GM19351 (cell line): Measurements from ENCODE around the gene MAP2K2.
"Not testable (repeated sequence)": the region's sequence is repeated elsewhere in the genome, so short reads cannot be mapped to it uniquely, and the experiment has no call there.

Source experiments
- ATAC-seq: cut with Tn5 transposase; IDR thresholded peaks from one replicate; pipeline ENCODE4 v1.9.1; 2021; ENCODE audit warnings: mild to moderate bottlenecking, moderate library complexity; ENCODE audit not compliant: unreplicated experiment

Gene MAP2K2

DNA sequence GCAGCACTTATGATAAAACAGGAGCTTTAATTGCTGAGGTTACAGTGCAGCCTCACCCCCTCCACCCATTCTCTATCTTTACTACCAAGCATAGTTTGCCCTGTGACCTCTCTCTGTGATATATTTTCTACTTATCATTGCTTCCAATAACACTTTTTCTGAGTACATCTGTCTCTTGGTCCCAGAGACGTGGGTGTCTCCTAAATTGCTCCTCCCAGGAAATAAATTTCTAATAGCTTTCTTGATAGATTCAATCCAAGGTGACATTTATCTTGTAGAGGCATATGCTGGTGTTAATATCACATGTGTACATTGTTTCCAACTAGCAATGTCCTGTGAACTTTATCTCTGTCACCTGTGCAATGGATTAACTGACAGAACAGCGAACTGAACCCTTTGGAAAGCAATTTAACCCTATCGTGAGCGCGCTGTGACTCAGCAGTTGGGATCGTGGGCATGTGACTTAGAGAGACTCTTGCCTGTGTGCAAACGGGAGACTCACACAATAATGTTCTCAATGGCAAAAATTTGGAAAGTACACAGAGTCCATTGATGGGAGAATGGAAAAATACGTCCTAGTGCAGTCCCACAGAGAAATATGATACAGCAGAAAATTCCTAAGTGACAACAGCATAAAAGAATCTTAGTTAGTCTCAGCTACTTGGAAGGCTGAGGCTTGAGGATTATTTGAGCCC is 7.0 kb upstream of the MAP2K2 start:
- no peak for ATAC-seq

DNA sequence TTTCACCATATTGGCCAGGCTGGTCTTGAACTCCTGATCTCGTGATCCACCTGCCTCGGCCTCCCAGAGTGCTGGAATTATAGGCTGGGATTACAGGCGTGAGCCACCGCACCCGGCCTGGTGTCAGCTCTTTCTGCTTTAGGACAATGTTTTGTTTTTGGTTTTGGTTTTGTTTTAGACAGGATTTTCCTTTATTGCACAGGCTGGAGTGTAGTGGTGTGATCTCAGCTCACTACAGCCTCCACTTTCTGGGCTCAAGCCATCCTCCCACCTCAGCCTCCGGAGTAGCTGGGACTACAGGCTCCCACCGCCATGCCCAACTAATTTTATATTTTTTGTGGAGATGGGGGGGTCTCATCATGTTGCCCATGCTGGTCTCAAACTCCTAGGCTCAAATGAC is 5.1 kb upstream of the MAP2K2 start:
- not testable (repeated sequence) for ATAC-seq

DNA sequence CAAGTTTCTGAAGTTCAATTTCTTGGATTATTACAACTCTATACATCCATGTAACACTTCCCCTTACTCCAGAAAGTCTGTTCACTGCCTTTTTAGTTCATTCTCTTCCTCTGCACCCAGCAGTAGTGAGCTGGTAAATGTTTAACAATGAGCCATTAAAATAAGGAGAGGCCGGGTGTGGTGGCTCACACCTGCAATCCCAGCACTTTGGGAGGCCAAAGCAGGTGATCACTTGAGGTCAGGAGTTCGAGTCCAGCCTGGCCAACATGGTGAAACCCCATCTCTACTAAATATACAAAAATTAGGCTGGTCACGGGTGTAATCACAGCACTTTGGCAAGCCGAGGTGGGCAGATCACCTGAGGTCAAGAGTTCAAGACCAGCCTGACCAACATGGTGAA is 3.4 kb upstream of the MAP2K2 start:
- ATAC-seq: not testable (repeated sequence)

DNA sequence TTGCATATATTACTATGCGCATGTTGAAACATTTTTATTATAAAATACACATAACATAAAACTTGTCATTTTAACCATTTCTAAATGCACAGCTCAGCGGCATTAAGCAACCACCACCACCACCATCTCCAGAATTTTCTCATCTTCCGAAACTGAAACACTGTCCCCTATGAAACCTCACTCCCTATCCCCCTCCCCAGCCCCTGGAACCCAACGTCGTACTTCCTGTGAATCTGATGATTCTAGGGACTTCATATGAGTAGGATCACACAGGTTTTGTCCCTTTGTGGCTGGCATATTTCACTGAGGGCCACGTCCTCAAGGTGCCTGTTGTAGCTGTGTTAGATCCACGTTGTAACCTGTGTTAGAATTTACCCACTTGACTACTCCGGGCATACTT is 716 bp upstream of the MAP2K2 start:
- ATAC-seq: no peak

DNA sequence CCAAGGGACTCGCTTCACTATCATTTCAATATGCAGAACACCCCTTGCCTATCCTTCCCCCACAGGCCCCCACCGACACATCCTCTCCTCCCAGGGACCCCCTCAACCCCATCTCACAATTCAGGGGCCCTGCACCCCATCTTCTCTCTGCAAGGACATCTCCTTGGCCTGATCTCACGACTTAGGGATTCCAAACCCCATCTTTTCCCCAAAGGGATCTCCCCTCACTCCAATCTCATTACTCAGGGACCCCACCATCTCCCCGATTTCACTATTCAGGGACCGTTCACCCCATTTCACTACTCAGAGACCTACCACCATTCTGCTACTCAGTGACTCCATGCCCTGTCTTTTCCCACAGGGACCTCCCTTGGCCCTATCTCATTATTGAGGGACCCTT is 1.4 kb downstream of the MAP2K2 start:
- ATAC-seq: no peak

DNA sequence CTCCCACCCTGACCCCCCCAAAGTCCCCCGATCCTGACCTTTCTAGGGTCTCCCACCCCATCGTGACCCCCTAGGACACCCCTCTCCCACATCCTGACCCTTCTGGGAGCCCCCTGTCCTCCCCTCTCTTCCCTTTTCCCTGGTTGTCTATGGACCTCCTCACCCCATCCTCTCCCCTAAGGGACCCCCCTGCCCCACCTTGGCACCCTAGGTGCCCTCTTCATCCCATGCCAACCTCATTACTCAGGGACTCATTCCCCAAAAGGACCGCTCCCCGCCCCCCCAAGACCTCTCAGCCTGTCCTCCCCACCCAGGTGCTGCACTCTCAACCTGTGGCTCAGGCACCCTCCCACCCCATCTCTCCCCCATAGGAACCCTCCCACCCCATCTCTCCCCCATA is 2.1 kb downstream of the MAP2K2 start:
- ATAC-seq: no peak

DNA sequence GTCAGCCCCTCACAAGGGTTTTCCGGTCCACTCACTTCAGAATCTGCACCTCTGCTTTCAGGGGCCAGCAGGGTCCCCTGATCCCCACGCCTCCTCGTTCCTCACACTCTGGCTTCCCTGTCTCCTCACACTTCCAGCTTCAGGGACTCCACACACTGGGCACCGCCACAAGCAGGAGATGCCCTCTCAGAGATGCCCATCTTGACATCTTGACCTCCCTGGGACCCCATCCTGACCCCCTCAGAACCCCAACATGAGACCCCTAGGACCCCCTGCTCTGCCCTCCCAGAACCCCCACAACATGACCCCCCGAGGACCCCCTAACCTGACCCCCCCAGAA is 2.7 kb downstream of the MAP2K2 start:
- no peak for ATAC-seq

DNA sequence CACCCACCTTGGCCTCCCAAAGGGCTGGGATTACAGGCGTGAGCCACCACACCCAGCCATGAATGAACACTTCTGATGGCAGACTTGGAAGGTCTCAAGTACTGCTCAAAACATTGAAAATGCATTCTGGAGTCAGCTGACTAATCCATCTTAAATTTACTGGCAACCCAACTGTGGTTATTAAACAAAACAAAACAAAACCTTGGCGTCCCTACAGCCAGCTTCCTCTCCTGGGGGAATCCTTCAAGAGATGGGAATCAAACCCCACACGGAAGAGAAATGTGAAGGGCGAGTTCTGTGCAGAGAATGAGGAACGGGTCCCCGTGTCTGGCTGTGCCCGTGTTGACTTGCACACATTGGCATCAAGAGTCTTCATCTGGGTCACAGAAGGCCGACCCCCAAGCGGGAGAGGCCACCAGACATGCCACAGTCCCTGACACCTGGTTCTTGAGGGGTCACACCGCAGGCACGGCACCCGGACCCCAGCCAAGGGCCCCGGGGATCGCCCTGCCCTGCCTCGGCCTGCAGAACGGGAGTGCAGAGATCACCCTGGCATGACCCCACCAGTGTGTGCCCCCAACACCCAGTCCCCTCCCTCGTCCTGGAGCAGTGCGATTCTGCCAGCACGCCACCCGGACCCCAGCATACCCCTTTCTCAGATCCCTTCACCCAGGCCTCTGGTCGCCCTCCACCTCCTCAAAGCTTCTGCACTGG is 3.2 kb downstream of the MAP2K2 start:
- no peak for ATAC-seq

DNA sequence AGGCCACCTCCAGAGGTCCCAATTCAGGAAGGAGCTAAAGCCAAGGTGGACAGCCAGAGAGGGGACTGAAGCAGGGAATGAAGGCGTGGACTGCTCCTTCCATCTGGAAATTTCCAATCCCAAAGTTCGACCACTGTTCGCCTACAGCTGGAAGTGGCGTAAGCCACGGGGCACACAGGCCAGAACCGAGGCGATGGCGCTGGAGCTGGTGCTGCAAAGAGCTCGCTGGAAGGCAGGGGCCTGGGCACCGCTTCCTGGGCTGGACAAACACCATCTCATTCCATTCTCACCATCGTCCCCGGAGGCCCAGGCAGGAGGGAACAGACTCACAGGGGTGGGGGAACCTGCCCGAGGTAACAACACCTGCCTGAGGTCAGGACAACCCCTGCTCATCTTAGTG is 4.2 kb downstream of the MAP2K2 start:
- no peak for ATAC-seq

DNA sequence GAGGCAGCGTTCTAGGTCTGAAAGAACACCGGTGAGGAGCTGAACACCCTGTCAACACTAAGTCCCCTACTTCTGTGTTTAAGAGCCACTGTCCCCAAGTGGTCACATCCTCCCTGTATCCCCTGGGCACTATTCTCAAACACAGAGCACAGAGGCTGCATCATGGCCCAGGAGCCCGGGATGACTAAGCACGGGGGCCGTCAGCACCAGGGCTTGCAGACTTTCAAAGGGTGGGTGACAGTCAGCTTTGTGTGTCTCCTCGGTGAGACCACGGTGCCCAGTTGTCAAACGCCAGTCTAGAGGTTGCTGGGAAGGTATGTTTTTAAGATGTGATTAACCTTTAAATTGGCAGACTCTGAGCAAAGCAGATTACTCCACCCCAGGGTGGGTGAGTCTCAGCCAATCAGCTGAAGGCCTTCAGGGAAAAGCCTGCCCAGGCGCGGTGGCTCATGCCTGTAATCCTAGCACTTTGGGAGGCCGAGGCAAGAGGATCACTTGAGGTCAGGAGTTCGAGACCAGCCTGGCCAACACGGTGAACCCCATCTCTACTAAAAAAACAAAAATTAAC is 8.0 kb downstream of the MAP2K2 start:
- ATAC-seq: no peak

DNA sequence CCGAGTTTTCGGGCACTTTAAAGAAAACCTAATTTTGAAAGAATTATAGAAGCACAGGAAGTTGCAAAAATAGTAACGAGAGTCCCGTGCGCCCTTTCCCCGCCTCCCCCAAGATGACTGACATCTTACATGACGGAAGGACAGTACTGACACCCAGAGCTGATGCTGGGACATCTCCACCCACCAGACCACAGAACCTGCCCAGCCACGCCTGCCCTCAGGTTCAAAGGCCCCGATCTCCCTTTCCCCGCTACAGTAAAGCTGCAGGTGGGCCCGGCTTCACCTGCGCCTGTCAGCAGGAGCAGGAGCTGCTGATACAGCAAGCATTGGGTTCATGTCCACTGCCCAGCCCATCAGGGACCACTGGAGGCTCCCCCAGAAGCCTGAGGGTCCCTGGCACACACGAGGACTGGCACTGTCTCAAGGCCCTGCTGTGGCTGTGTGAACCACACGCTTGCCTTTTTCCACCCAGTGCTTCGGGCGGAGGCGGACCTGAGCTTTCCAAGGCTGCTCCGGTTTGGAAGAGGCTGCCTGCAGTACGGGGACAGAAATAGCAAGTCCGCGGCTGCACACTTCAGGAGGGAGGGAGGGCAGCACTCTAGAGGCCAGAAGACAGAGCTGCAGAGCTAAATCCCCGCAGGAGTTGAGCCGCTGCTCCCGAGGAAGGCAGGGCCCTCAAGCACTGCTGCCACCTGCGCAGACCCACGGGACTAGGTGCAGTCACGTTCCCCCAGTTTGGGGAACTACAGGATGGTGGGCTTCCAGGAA is 8.7 kb downstream of the MAP2K2 start:
- peak; percentile 74 for ATAC-seq

DNA sequence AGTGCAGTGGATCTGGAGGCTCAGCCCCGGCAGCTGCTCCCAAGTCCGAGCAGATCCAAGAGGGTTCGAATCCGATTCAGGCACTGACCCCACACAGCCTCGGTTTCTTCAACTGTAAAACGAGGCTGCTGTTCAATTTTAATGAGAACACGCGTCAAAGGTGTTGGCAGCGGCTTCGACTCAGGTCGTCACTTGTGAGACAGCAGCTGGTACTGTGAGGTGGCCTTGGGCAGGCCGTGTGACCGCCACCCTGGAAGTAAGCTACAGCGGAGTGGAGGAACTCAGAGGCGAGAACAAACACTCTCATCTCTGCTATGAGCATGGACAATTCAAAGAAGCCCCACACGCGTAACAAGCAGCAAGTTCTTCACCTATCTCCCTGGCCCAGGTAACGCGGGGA is 9.7 kb downstream of the MAP2K2 start:
- no peak for ATAC-seq

DNA sequence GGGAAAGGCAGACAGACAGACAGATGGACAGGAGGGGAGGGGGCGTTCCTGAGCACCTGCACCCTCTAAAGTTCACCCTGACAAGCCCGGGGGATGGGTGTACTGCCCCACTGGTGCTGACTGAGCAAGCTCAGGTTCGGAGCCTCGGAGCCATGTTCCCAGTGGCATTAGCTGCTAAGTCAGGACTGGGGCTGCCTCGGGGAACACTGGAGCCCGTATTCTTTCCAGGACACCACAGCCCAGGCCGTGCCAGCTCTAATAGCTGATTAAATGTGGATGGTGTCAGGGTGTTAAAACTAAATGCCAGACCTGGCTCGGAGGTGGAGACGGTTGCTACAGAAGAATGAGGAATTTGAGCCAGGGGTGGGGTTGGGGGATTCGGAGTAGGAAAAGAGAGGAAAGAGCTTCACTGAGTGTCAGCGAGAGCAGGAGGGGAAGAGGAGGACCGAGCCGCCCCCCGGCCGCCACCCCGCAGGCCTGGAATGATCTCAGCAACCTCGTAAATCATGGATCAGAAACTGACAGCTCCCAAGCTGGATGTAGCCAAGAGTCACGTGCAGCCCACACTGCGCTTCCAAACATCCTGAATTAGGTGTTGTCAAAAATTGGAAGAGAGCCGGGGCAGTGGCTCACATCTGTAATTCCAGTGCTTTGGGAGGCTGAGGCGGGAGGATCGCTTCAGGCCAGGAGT is 10.4 kb downstream of the MAP2K2 start:
- ATAC-seq: no peak

DNA sequence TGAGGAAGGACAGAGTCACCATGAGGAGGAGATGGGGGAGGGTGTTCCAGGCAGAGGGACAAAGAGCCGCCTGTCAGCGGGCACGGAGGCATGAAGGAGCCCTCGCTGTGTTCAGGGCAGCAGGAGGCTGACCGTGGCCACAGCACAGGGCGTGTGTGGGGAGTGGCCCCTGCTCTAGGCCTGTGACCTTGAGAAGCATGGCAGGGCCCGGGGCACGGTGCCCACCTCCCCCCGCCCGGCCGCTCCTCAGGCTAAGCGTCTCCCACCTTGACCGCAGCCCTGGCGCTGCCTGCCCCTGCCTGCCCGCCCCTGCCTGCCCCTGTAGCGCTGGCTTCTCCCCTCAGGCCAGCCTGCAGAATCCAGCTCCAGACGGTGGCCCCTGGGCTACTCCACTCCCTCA is 11.6 kb downstream of the MAP2K2 start:
- no peak for ATAC-seq

DNA sequence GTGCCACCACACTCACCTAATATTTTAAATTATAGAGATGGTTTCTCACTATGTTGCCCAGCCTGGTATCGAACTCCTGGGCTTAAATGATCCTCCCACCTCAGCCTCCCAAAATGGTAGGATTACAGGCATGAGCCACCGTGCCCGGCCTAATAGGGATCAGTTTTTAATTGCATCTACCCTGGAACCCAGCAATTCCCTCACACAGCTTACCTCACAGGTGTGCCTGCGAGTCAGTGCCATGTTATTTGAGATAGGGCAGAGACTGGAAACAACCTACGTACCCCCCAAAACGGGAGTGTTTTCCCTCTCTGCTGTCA is 14.3 kb downstream of the MAP2K2 start:
- no peak for ATAC-seq

DNA sequence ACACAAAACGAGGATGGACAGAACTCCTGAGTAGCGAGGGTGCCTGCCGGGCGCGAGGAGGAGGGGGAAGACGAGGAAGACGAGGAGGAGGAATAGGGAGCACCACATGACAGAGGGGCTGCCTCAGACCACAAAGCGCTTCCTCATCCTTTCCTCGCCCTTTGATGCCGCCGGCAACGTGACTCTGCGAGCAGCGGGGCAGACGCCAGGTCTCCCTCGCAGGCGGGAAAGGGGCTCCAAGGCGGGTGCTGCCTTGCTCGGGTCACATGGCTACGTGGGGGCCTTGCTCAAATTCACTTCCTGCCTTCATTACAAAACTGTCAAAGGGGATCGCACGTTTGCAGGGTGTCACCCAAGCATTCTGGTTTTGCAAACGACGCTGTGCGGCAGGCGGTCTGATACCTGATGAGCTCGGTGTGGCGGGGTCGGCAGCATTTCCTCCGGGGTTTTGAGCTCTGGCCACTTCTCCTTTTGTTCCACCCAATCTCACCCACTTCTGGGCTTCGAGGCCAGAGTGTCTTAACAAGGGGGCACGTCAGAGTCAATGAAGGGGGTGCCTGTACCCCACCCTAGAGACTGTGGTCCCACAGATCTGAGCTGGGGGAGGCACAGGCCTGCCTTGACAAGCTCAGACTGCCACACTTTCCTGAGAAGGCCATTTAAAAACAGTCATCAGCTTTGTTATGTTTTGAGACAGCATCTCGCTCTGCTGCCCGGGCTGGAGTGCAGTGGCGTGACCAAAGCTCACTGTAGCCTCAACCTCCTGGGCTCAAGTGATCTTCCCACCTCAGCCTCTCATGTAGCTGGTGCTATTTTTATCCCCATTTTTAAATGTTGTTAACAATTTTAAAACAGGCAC is 14.9 kb downstream of the MAP2K2 start:
- ATAC-seq: peak; percentile 82

DNA sequence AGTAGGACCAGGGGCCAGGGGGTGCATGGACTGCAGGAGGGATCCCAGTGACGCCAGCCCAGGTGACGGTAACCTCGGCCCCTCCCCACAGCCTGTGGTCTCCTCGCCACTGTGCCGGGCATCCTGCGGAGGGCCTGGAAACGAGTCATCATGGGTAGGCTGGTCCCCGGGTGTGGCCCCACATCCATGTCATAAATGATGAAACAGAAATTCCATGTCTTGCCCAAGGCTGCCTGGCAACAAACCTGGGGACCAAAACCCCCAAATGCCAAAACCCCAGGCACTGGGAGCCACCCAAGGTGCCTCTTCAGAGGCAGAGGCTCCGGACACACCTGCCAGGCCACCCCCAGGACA is 20.9 kb downstream of the MAP2K2 start:
- no peak for ATAC-seq

DNA sequence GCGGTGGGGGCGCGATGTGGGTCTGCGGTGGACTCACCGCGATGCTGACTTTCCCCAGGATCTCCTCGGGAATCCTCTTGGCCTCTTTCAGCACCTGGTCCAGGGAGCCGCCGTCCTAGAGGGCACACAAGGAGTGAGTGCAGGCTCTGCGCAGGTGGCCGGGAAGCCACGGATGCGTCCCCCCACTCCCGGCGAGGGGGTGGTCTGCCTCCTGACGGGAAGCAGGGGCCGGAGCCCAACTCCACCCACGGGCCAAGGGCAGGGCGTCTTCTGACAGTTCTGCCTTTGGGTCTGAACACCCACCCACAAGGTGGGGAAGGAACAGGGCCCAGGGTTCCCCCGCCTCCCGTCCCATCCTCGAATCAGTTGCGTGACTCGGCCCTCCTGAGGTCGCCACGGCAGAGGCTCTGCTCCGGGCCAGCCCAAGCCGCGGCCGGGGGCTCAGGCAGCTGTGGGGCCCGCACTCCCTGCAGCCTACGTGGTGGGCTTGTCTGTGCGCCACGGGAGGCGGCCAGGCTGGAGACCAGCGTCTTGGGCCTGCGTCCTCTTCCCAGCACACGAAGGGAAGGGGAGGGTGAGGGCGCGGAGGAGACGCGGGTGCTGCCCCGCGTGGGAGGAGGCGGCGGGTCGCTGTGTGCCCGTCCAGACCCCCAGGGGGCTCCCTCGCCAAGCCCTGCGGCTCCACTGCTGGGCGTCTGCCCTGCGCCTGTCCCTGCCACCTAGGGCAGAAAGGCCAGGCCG is 21.4 kb downstream of the MAP2K2 start:
- no peak for ATAC-seq

DNA sequence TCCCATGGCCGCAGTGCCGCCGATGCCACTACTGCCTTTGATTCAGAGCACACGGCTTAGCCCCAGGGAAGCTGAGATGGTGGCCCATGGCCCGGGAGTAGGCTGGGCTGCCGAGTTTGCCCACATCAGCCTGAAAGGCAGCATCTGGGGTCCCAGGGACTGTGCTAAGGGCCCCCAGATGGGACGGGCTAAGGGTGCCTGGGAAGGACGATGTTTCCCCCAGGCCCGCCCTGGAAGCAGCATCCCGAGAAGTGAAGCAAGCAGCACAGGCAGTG is 22.5 kb downstream of the MAP2K2 start:
- no peak for ATAC-seq
